ENCODE results near the gene B3GALT6.
"Not testable (repeated sequence)": the region's sequence is repeated elsewhere in the genome, so short reads cannot be mapped to it uniquely, and the experiment has no call there.

B3GALT6 gene

GRCh38 chr1:1187938-1188337 lies 44.1 kb upstream of the B3GALT6 start:
- no peak overlapping the region for H3K4me3 ChIP-seq (ENCODE audit: low read depth, low read length)
- TF ChIP-seq CTCF (IDR thresholded peaks at IDR 0.05; ENCODE audit: low read depth, low read length): no peak
- no peaks in the 10 kb centered on the region for H3K9me3 ChIP-seq (ENCODE audit: severe bottlenecking)
- no peaks in the 10 kb centered on the region for H3K27me3 ChIP-seq (ENCODE audit: insufficient read depth, low read depth, severe bottlenecking)
- DNase-seq: no peak
- no peaks in the 10 kb centered on the region for H3K36me3 ChIP-seq
- H3K27ac ChIP-seq: no peak overlapping the region

- TF ChIP-seq CTCF (IDR thresholded peaks at IDR 0.05; ENCODE audit: low read depth, low read length): no peak
- no peaks in the 10 kb centered on the region for H3K27me3 ChIP-seq (ENCODE audit: insufficient read depth, low read depth, severe bottlenecking)
- DNase-seq: no peak
These were observed 42.9 kb upstream of the B3GALT6 start for GRCh38 chr1:1189111-1189510.

GRCh38 chr1:1191734-1192133 lies 40.3 kb upstream of the B3GALT6 start:
- Histone ChIP-seq H3K27ac (no peak overlapping the region), H3K36me3 (no peaks in the 10 kb centered on the region), H3K9me3 (ENCODE audit: severe bottlenecking) (peaks cover 9% of the 10 kb centered on the region), H3K27me3 (ENCODE audit: insufficient read depth, low read depth, severe bottlenecking) (no peaks in the 10 kb centered on the region), H3K4me3 (ENCODE audit: low read depth, low read length) (no peak overlapping the region)
- no peak for DNase-seq
- no peak for TF ChIP-seq CTCF (IDR thresholded peaks at IDR 0.05; ENCODE audit: low read depth, low read length)

More at GRCh38 chr1:1189111-1189510, 42.9 kb upstream of the B3GALT6 start:
- H3K27ac ChIP-seq: no peak overlapping the region
- no peaks in the 10 kb centered on the region for H3K36me3 ChIP-seq
- H3K4me3 ChIP-seq (ENCODE audit: low read depth, low read length): no peak overlapping the region
- H3K9me3 ChIP-seq (ENCODE audit: severe bottlenecking): peaks cover under 1% of the 10 kb centered on the region

- Histone ChIP-seq H3K9me3 (ENCODE audit: severe bottlenecking) (peaks cover 9% of the 10 kb centered on the region), H3K4me3 (ENCODE audit: low read depth, low read length) (no peak overlapping the region), H3K27me3 (ENCODE audit: insufficient read depth, low read depth, severe bottlenecking) (no peaks in the 10 kb centered on the region), H3K27ac (no peak overlapping the region), H3K36me3 (no peaks in the 10 kb centered on the region)
- no peak for TF ChIP-seq CTCF (IDR thresholded peaks at IDR 0.05; ENCODE audit: low read depth, low read length)
- no peak for DNase-seq
These were observed 37.3 kb upstream of the B3GALT6 start for GRCh38 chr1:1194723-1195122.

GRCh38 chr1:1195726-1196125 lies 36.3 kb upstream of the B3GALT6 start:
- not testable (repeated sequence) for H3K36me3 ChIP-seq; DNase-seq; H3K27me3 ChIP-seq (ENCODE audit: insufficient read depth, low read depth, severe bottlenecking); H3K4me3 ChIP-seq (ENCODE audit: low read depth, low read length); H3K9me3 ChIP-seq (ENCODE audit: severe bottlenecking); H3K27ac ChIP-seq

GRCh38 chr1:1196431-1197187 lies 35.4 kb upstream of the B3GALT6 start:
- no peaks in the 10 kb centered on the region for H3K27me3 ChIP-seq (ENCODE audit: insufficient read depth, low read depth, severe bottlenecking)
- DNase-seq: peak; percentile 76
- H3K9me3 ChIP-seq (ENCODE audit: severe bottlenecking): peaks cover 9% of the 10 kb centered on the region

More at GRCh38 chr1:1196431-1197187, 35.4 kb upstream of the B3GALT6 start:
- Histone ChIP-seq H3K4me3 (ENCODE audit: low read depth, low read length) (no peak overlapping the region), H3K36me3 (no peaks in the 10 kb centered on the region), H3K27ac (peak overlapping the region; percentile 55)
- peak; percentile 30; the same call in 1 of the 2 replicates for TF ChIP-seq CTCF (IDR thresholded peaks at IDR 0.05; ENCODE audit: low read depth, low read length)
